ENCODE data around the gene CNTNAP2. TPM values are rescaled to one million over a fixed set of nuclear protein-coding genes. Genes with fewer than 3 reads are reported as not detected.
"Not testable (repeated sequence)": the region's sequence is repeated elsewhere in the genome, so short reads cannot be mapped to it uniquely, and the experiment has no call there.

Gene CNTNAP2
- total RNA-seq, 2 donors from 2014 or later: not detected

- peaks cover 23% of the 10 kb centered on the region for H3K9me3 Mint-ChIP-seq
- H3K4me3 Mint-ChIP-seq: no peak overlapping the region
- H3K27me3 Mint-ChIP-seq: no peaks in the 10 kb centered on the region
- H3K27ac Mint-ChIP-seq: no peak overlapping the region
- no peak for ATAC-seq
- DNase-seq (ENCODE audit: low spot score): no peak
- H3K4me1 Mint-ChIP-seq (ENCODE audit: low read depth in 2 of 2): no peaks in the 10 kb centered on the region
- peaks cover 16% of the 10 kb centered on the region for H3K36me3 Mint-ChIP-seq
Measured at GRCh38 chr7:147071536-147071935, 954.9 kb downstream of the CNTNAP2 start.

GRCh38 chr7:147078312-147078711, 961.7 kb downstream of the CNTNAP2 start:
- DNase-seq (ENCODE audit: low spot score) (no peak), ATAC-seq (no peak)
- H3K27me3 Mint-ChIP-seq: no peaks in the 10 kb centered on the region
- H3K4me3 Mint-ChIP-seq: no peak overlapping the region
- H3K36me3 Mint-ChIP-seq: peaks cover 2% of the 10 kb centered on the region
- peaks cover 4% of the 10 kb centered on the region for H3K9me3 Mint-ChIP-seq
- no peaks in the 10 kb centered on the region for H3K4me1 Mint-ChIP-seq (ENCODE audit: low read depth in 2 of 2)
- no peak overlapping the region for H3K27ac Mint-ChIP-seq

- Mint-ChIP-seq H3K27me3 (no peaks in the 10 kb centered on the region), H3K9me3 (no peaks in the 10 kb centered on the region), H3K27ac (no peak overlapping the region), H3K4me3 (no peak overlapping the region), H3K4me1 (ENCODE audit: low read depth in 2 of 2) (no peaks in the 10 kb centered on the region), H3K36me3 (no peaks in the 10 kb centered on the region)
- ATAC-seq (no peak), DNase-seq (ENCODE audit: low spot score) (no peak)
Measured at GRCh38 chr7:147079083-147079482, 962.5 kb downstream of the CNTNAP2 start.

GRCh38 chr7:147079921-147080420, 963.4 kb downstream of the CNTNAP2 start:
- Mint-ChIP-seq H3K4me3 (no peak overlapping the region), H3K4me1 (ENCODE audit: low read depth in 2 of 2) (no peaks in the 10 kb centered on the region), H3K27me3 (no peaks in the 10 kb centered on the region), H3K9me3 (no peaks in the 10 kb centered on the region), H3K27ac (no peak overlapping the region), H3K36me3 (no peaks in the 10 kb centered on the region)
- ATAC-seq: no peak
- DNase-seq (ENCODE audit: low spot score): no peak

- H3K36me3 Mint-ChIP-seq: no peaks in the 10 kb centered on the region
Measured at GRCh38 chr7:147081117-147081516, 964.5 kb downstream of the CNTNAP2 start.

GRCh38 chr7:147089051-147089461, 972.5 kb downstream of the CNTNAP2 start:
- Mint-ChIP-seq H3K4me1 (ENCODE audit: low read depth in 2 of 2) (no peaks in the 10 kb centered on the region), H3K27ac (no peak overlapping the region), H3K27me3 (no peaks in the 10 kb centered on the region), H3K36me3 (no peaks in the 10 kb centered on the region), H3K9me3 (peaks cover 9% of the 10 kb centered on the region), H3K4me3 (no peak overlapping the region)
- ATAC-seq: no peak
- DNase-seq (ENCODE audit: low spot score): no peak

More at GRCh38 chr7:147081117-147081516, 964.5 kb downstream of the CNTNAP2 start:
- no peaks in the 10 kb centered on the region for H3K4me1 Mint-ChIP-seq (ENCODE audit: low read depth in 2 of 2)
- peaks cover 3% of the 10 kb centered on the region for H3K9me3 Mint-ChIP-seq
- ATAC-seq (no peak), DNase-seq (ENCODE audit: low spot score) (no peak)
- H3K27ac Mint-ChIP-seq: no peak overlapping the region
- H3K4me3 Mint-ChIP-seq: no peak overlapping the region
- H3K27me3 Mint-ChIP-seq: no peaks in the 10 kb centered on the region

- DNase-seq (ENCODE audit: low spot score): no peak
- Mint-ChIP-seq H3K27me3 (no peaks in the 10 kb centered on the region), H3K9me3 (peaks cover 9% of the 10 kb centered on the region), H3K27ac (no peak overlapping the region), H3K4me1 (ENCODE audit: low read depth in 2 of 2) (no peaks in the 10 kb centered on the region), H3K36me3 (no peaks in the 10 kb centered on the region), H3K4me3 (no peak overlapping the region)
- ATAC-seq: no peak
Measured at GRCh38 chr7:147089608-147090007, 973.0 kb downstream of the CNTNAP2 start.

GRCh38 chr7:147096629-147097028, 980.0 kb downstream of the CNTNAP2 start:
- Mint-ChIP-seq H3K36me3 (no peaks in the 10 kb centered on the region), H3K27me3 (no peaks in the 10 kb centered on the region), H3K9me3 (peaks cover 20% of the 10 kb centered on the region), H3K27ac (no peak overlapping the region), H3K4me1 (ENCODE audit: low read depth in 2 of 2) (no peaks in the 10 kb centered on the region), H3K4me3 (no peak overlapping the region)
- ATAC-seq: no peak
- DNase-seq (ENCODE audit: low spot score): no peak

GRCh38 chr7:147103224-147103623, 986.6 kb downstream of the CNTNAP2 start:
- Mint-ChIP-seq H3K9me3 (peaks cover 17% of the 10 kb centered on the region), H3K4me3 (no peak overlapping the region), H3K27me3 (no peaks in the 10 kb centered on the region), H3K36me3 (no peaks in the 10 kb centered on the region), H3K4me1 (ENCODE audit: low read depth in 2 of 2) (no peaks in the 10 kb centered on the region), H3K27ac (no peak overlapping the region)
- DNase-seq (ENCODE audit: low spot score): no peak
- ATAC-seq: no peak

- Mint-ChIP-seq H3K4me1 (ENCODE audit: low read depth in 2 of 2) (no peaks in the 10 kb centered on the region), H3K27ac (no peak overlapping the region), H3K36me3 (peaks cover 6% of the 10 kb centered on the region), H3K27me3 (no peaks in the 10 kb centered on the region), H3K9me3 (peaks cover 13% of the 10 kb centered on the region), H3K4me3 (no peak overlapping the region)
- no peak for DNase-seq (ENCODE audit: low spot score)
- ATAC-seq: no peak
Measured at GRCh38 chr7:147106746-147107145, 990.1 kb downstream of the CNTNAP2 start.

- H3K9me3 Mint-ChIP-seq: peaks cover 32% of the 10 kb centered on the region
- not testable (repeated sequence) for ATAC-seq; H3K27me3 Mint-ChIP-seq; H3K4me1 Mint-ChIP-seq (ENCODE audit: low read depth in 2 of 2); DNase-seq (ENCODE audit: low spot score); H3K27ac Mint-ChIP-seq; H3K4me3 Mint-ChIP-seq
- peaks cover 29% of the 10 kb centered on the region for H3K36me3 Mint-ChIP-seq
Measured at GRCh38 chr7:147114525-147114924, 997.9 kb downstream of the CNTNAP2 start.

- DNase-seq (ENCODE audit: low spot score) (no peak), ATAC-seq (no peak)
- H3K27ac Mint-ChIP-seq: no peak overlapping the region
- peaks cover 13% of the 10 kb centered on the region for H3K9me3 Mint-ChIP-seq
- H3K4me3 Mint-ChIP-seq: no peak overlapping the region
- H3K36me3 Mint-ChIP-seq: peaks cover 4% of the 10 kb centered on the region
- no peaks in the 10 kb centered on the region for H3K4me1 Mint-ChIP-seq (ENCODE audit: low read depth in 2 of 2)
- H3K27me3 Mint-ChIP-seq: no peaks in the 10 kb centered on the region
Measured at GRCh38 chr7:147136352-147136751, 1019.8 kb downstream of the CNTNAP2 start.

- H3K4me3 Mint-ChIP-seq: no peak overlapping the region
- peaks cover 4% of the 10 kb centered on the region for H3K36me3 Mint-ChIP-seq
- DNase-seq (ENCODE audit: low spot score) (no peak), ATAC-seq (no peak)
- peaks cover 15% of the 10 kb centered on the region for H3K9me3 Mint-ChIP-seq
- no peaks in the 10 kb centered on the region for H3K4me1 Mint-ChIP-seq (ENCODE audit: low read depth in 2 of 2)
- H3K27ac Mint-ChIP-seq: no peak overlapping the region
- no peaks in the 10 kb centered on the region for H3K27me3 Mint-ChIP-seq
Measured at GRCh38 chr7:147145194-147145593, 1028.6 kb downstream of the CNTNAP2 start.

GRCh38 chr7:147146169-147146568, 1029.6 kb downstream of the CNTNAP2 start:
- Mint-ChIP-seq H3K36me3 (no peaks in the 10 kb centered on the region), H3K27ac (no peak overlapping the region), H3K4me3 (no peak overlapping the region), H3K4me1 (ENCODE audit: low read depth in 2 of 2) (no peaks in the 10 kb centered on the region), H3K9me3 (peaks cover 12% of the 10 kb centered on the region), H3K27me3 (no peaks in the 10 kb centered on the region)
- no peak for ATAC-seq
- no peak for DNase-seq (ENCODE audit: low spot score)

GRCh38 chr7:147151661-147152060, 1035.1 kb downstream of the CNTNAP2 start:
- Mint-ChIP-seq H3K27me3 (no peaks in the 10 kb centered on the region), H3K9me3 (peaks cover 22% of the 10 kb centered on the region), H3K27ac (no peak overlapping the region), H3K4me1 (ENCODE audit: low read depth in 2 of 2) (no peaks in the 10 kb centered on the region), H3K36me3 (peaks cover 4% of the 10 kb centered on the region), H3K4me3 (no peak overlapping the region)
- ATAC-seq (no peak), DNase-seq (ENCODE audit: low spot score) (no peak)
